A549 (cell line): ENCODE data around the gene HDAC2.

Experiments
- ATOH8 ChIP-seq: fragments of 250-450 bp; sonication (Bioruptor Pico); IDR thresholded peaks from 2 replicates; pipeline ENCODE4 v1.5.0; 2020; ENCODE audit warnings: low read depth, mild to moderate bottlenecking, moderate library complexity
- CEBPB ChIP-seq, 2 experiments: fragments of >200 bp in 1 of 2; sonication (Bioruptor Twin) in 1 of 2; formaldehyde crosslinking in 1 of 2; IDR thresholded peaks; 2 replicates each; pipeline ENCODE4 v1.6.1; 2012 to 2016
- CTCF ChIP-seq: fragments of >200 bp; sonication (Bioruptor Twin); formaldehyde crosslinking; IDR thresholded peaks from 3 replicates; pipeline ENCODE4 v1.5.1; 2016
- ESRRA ChIP-seq: fragments of 150-350 bp; IDR thresholded peaks from 2 replicates; pipeline ENCODE4 v1.6.1; 2014; ENCODE audit warnings: mild to moderate bottlenecking, low read length, borderline replicate concordance
- JUNB ChIP-seq: fragments of >200 bp; sonication (Bioruptor Twin); formaldehyde crosslinking; IDR thresholded peaks from 2 replicates; pipeline ENCODE4 v1.6.1; 2016
- MYC ChIP-seq: IDR thresholded peaks from 2 replicates; pipeline ENCODE4 v1.6.1; 2012; ENCODE audit warnings: mild to moderate bottlenecking, inconsistent platforms, low read length, improper control_type of control experiment, borderline replicate concordance
- NFE2L2 ChIP-seq: fragments of 150-350 bp; conservative IDR thresholded peaks from 2 replicates; pipeline ENCODE4 v1.6.1; 2014; ENCODE audit warnings: low read length
- NPAS2 ChIP-seq: fragments of 250-450 bp; sonication (Bioruptor Pico); IDR thresholded peaks from 2 replicates; pipeline ENCODE4 v1.8.0; 2022; ENCODE audit warnings: mild to moderate bottlenecking, moderate library complexity, borderline replicate concordance
- POLR2A ChIP-seq: IDR thresholded peaks from 2 replicates; pipeline ENCODE4 v1.6.1; 2012; ENCODE audit warnings: mild to moderate bottlenecking, low read length

- no peak for TF ChIP-seq CEBPB (IDR thresholded peaks at IDR 0.05)
- TF ChIP-seq NFE2L2, result no peak
- TF ChIP-seq CTCF, result no peak
- no peak for TF ChIP-seq ESRRA
- peak; percentile 69; the same call in 1 of the 2 replicates for TF ChIP-seq MYC
- no peak for TF ChIP-seq JUNB
- 0 out of 2 replicates have a peak, but pooled peaks have one; percentile 63 for TF ChIP-seq ATOH8 (CRISPR knock-in tag)
- peak; percentile 66 for TF ChIP-seq POLR2A
- TF ChIP-seq NPAS2 (CRISPR knock-in tag), result no peak
Measured at GRCh38 chr6:113970805-113971676, at the start of gene HDAC2.
